CD4-positive, alpha-beta T cell treated with Interleukin-1 beta for 1 hour (primary cell): Measurements from ENCODE around the gene CAB39L.

Source experiments
- DNase-seq, 2 donors: peaks; one replicate each; pipeline ENCODE4 v3.0.0-alpha.2; 2020 to 2022

CAB39L gene

GRCh38 chr13:49441312-49441711, 2.6 kb downstream of the CAB39L start:
- DNase-seq = no peak

GRCh38 chr13:49439609-49440008, 4.3 kb downstream of the CAB39L start:
- DNase-seq = no peak

- DNase-seq = no peak
Observed at GRCh38 chr13:49437705-49438104, 6.2 kb downstream of the CAB39L start.

- DNase-seq = no peak
Observed at GRCh38 chr13:49436890-49437289, 7.0 kb downstream of the CAB39L start.

- no peak for DNase-seq
Observed at GRCh38 chr13:49435992-49436391, 7.9 kb downstream of the CAB39L start.

GRCh38 chr13:49429121-49429520, 14.7 kb downstream of the CAB39L start:
- DNase-seq = no peak

- DNase-seq = no peak
Observed at GRCh38 chr13:49428041-49428763, 15.7 kb downstream of the CAB39L start.

GRCh38 chr13:49424011-49424560, 19.8 kb downstream of the CAB39L start:
- DNase-seq = no peak

- DNase-seq = peak; percentile 12 to 36
Observed at GRCh38 chr13:49421391-49421790, 22.5 kb downstream of the CAB39L start.

GRCh38 chr13:49419276-49419675, 24.6 kb downstream of the CAB39L start:
- DNase-seq = no peak

GRCh38 chr13:49418206-49418605, 25.7 kb downstream of the CAB39L start:
- DNase-seq = no peak

GRCh38 chr13:49417161-49417560, 26.7 kb downstream of the CAB39L start:
- no peak for DNase-seq

GRCh38 chr13:49412749-49413148, 31.1 kb downstream of the CAB39L start:
- DNase-seq = no peak

GRCh38 chr13:49411353-49411752, 32.5 kb downstream of the CAB39L start:
- DNase-seq = no peak

GRCh38 chr13:49410477-49410876, 33.4 kb downstream of the CAB39L start:
- no peak for DNase-seq

GRCh38 chr13:49410006-49410405, 33.9 kb downstream of the CAB39L start:
- no peak for DNase-seq

GRCh38 chr13:49409008-49409407, 34.9 kb downstream of the CAB39L start:
- DNase-seq = no peak

- DNase-seq = no peak
Observed at GRCh38 chr13:49407936-49408335, 35.9 kb downstream of the CAB39L start.

- DNase-seq = no peak
Observed at GRCh38 chr13:49407068-49407467, 36.8 kb downstream of the CAB39L start.

- DNase-seq = no peak
Observed at GRCh38 chr13:49404703-49405020, 39.2 kb downstream of the CAB39L start.

GRCh38 chr13:49403996-49404702, 39.7 kb downstream of the CAB39L start:
- no peak for DNase-seq

- no peak for DNase-seq
Observed at GRCh38 chr13:49400755-49401659, 42.9 kb downstream of the CAB39L start.

GRCh38 chr13:49399801-49400472, 43.9 kb downstream of the CAB39L start:
- no peak for DNase-seq
